Measurements from ENCODE around the gene SMARCC1.

- TF ChIP-seq CTCF (IDR thresholded peaks at IDR 0.05) (no peak), POLR2A (IDR thresholded peaks at IDR 0.05) (no peak)
Measured at GRCh38 chr3:47803480-47804025, 21.9 kb upstream of the SMARCC1 start.
